Measurements from ENCODE around the gene E2F6. TPM values are rescaled to one million over a fixed set of nuclear protein-coding genes. Genes with fewer than 3 reads are reported as not detected.

Gene E2F6
- total RNA-seq, 1 experiment from 2014 or later = 21.8 TPM

DNA sequence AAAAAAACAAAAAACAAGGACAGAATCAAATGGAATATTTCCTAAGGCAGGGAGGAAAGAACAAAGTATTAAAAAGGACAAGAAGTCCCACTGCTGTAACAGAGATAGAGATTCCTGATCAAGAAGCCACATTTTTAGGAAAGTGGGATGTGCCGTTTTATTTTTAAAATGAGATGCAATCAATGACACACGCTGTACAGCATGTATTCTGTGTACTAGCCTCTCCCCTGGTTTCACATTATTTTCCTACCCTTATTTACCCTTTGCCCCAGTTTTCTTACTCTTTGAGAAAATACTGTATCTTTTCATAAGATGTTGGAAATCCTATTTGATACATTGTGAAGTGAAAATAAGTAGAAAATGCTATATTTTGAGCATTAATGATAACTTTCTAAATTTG is 45.8 kb downstream of the E2F6 start:
- no peak overlapping the region for H4K91ac ChIP-seq (ENCODE audit: insufficient read length, low read depth, low read length)
- H2BK15ac ChIP-seq (ENCODE audit: low read depth, low read length) = no peak overlapping the region
- no peak overlapping the region for H4K5ac ChIP-seq (ENCODE audit: insufficient read length, low read depth, low read length)
- no peak overlapping the region for H3K27ac ChIP-seq (ENCODE audit: insufficient read length, low read depth, low read length)
- Mint-ChIP-seq H3K9me3 (peaks cover 25 to 28% of the 10 kb centered on the region in 2 experiments), H3K27ac (no peak overlapping the region), H3K4me3 (no peak overlapping the region), H3K4me1 (no peaks in the 10 kb centered on the region), H3K27me3 (ENCODE audit: low read depth) (no peaks in the 10 kb centered on the region), H3K36me3 (ENCODE audit: insufficient read depth in 1 of 3, low read depth in 3 of 3) (peaks cover 13 to 22% (median 15%) of the 10 kb centered on the region in 3 experiments)
- no peak for DNase-seq
- H3K4me2 ChIP-seq (ENCODE audit: insufficient read depth, insufficient read length, low read length) = no peak overlapping the region
- H2BK20ac ChIP-seq (ENCODE audit: low read depth, low read length, poor library complexity, severe bottlenecking) = no peak overlapping the region
- H3K23me2 ChIP-seq (ENCODE audit: insufficient read length, low read depth, low read length, poor library complexity, severe bottlenecking) = no peaks in the 10 kb centered on the region
- no peak overlapping the region for H3K56ac ChIP-seq (ENCODE audit: insufficient read length, low read depth, low read length)
- no peaks in the 10 kb centered on the region for H4K20me1 ChIP-seq (ENCODE audit: control insufficient read depth, insufficient read depth, insufficient read length)
- no peak overlapping the region for H2AK5ac ChIP-seq (ENCODE audit: insufficient read length, low read length)
- H2BK5ac ChIP-seq (ENCODE audit: insufficient read length, low read length) = no peak overlapping the region
- no peak overlapping the region for H3T11ph ChIP-seq (ENCODE audit: low read length)
- no peaks in the 10 kb centered on the region for H3K27me3 ChIP-seq (ENCODE audit: insufficient read depth, low read length)
- TF ChIP-seq, protein P1, sequence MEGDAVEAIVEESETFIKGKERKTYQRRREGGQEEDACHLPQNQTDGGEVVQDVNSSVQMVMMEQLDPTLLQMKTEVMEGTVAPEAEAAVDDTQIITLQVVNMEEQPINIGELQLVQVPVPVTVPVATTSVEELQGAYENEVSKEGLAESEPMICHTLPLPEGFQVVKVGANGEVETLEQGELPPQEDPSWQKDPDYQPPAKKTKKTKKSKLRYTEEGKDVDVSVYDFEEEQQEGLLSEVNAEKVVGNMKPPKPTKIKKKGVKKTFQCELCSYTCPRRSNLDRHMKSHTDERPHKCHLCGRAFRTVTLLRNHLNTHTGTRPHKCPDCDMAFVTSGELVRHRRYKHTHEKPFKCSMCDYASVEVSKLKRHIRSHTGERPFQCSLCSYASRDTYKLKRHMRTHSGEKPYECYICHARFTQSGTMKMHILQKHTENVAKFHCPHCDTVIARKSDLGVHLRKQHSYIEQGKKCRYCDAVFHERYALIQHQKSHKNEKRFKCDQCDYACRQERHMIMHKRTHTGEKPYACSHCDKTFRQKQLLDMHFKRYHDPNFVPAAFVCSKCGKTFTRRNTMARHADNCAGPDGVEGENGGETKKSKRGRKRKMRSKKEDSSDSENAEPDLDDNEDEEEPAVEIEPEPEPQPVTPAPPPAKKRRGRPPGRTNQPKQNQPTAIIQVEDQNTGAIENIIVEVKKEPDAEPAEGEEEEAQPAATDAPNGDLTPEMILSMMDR (conservative IDR thresholded peaks at IDR 0.05) = no peak
- H4K8ac ChIP-seq (replicated peaks; ENCODE audit: insufficient read length, low read depth, low read length) = no peak overlapping the region
- H2BK120ac ChIP-seq (ENCODE audit: low read depth, low read length, poor library complexity, severe bottlenecking) = no peak overlapping the region
- no peak overlapping the region for H2AFZ ChIP-seq (ENCODE audit: low read length)
- H3K79me2 ChIP-seq (ENCODE audit: insufficient read depth, low read length) = no peaks in the 10 kb centered on the region
- H3K23ac ChIP-seq (ENCODE audit: insufficient read length, low read depth, low read length) = no peak overlapping the region
- H3K4ac ChIP-seq (ENCODE audit: low read depth, low read length) = no peak overlapping the region
- no peak overlapping the region for H3K18ac ChIP-seq (ENCODE audit: insufficient read length, low read depth, low read length)
- no peak overlapping the region for H2BK12ac ChIP-seq (ENCODE audit: insufficient read length, low read depth, low read length)
- no CpG with 5 or more reads among the region's 2 CpGs for WGBS (ENCODE audit: extremely low coverage, insufficient read length, low lambda C conversion rate)
- no peaks in the 10 kb centered on the region for H3K4me1 ChIP-seq (ENCODE audit: insufficient read depth, low read length)
- H3K9me3 ChIP-seq (ENCODE audit: control insufficient read depth, low read depth, low read length) = peaks cover 19% of the 10 kb centered on the region
- no peaks in the 10 kb centered on the region for H3K79me1 ChIP-seq (ENCODE audit: insufficient read depth, low read depth, low read length, poor library complexity, severe bottlenecking)
- H3K14ac ChIP-seq (ENCODE audit: insufficient read depth, low read length) = no peak overlapping the region
- no peak overlapping the region for H3K9ac ChIP-seq (ENCODE audit: extremely low read depth, insufficient read length, low read length)

Data from H9 (cell line).